CD4-positive, alpha-beta T cell treated with Interleukin-4 for 4 hours (primary cell): Measurements from ENCODE around the gene LMTK2.

ENCODE experiments used
- DNase-seq: peaks from one replicate; pipeline ENCODE4 v3.0.0-alpha.2; 2020

The LMTK2 gene

DNA sequence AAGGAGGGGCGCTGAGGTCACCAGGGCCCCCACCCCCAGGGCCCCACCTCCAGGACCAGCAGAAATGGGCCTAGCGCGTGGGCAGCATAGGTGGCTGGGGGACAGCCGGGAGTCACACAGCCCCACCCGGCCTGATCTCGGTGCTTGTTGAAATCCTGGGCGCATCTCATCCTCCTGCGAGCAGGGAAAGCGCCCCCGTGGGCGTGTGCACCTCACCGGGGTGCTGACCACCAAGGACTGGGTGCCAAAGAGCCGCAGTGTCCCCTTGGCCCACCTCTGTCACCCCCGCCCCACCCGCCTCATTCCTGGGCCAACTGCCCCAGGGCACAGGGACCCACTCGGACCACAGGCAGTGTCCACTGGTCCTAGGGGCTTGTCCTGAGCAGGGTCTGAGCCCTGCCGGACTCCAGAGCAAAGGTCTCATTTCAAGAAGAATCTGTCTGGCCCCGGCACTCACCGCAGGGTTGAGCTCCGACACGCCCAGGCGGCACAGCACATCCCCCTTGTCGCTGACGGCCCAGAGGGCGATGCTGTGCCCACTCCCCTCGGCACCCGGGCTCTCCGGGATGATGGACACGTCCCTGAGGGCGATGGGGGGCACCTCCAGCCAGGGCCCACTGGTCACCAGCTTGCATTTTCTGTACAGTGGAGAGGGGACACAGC, 116.0 kb downstream of the LMTK2 start:
- DNase-seq, result no peak

DNA sequence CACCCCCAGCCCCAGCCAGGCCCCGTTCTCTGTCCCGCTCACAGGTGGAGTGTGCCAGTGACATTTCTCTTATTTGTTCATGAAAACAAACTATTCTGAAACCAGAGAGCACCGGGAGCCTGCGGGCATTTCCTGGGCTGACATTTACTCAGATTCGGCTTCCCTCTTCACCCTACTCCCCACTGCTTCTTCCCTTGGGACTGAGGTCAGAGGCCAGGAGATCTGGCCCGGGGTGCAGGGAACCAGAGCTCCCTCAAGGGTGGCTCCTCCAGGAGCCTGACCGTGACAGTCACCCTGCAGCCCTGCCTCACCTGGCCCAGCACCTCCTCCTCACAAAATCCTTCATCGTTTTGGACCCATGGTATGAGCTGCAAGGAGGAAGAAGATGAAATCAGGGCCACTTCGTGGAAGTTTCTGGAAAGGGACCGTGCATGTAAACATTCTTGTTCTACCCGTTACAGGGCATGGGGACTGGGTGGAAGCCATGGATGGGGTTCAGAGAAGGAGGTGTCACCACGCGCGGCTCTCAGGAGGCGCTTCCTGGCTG, 116.8 kb downstream of the LMTK2 start:
- DNase-seq, result no peak

DNA sequence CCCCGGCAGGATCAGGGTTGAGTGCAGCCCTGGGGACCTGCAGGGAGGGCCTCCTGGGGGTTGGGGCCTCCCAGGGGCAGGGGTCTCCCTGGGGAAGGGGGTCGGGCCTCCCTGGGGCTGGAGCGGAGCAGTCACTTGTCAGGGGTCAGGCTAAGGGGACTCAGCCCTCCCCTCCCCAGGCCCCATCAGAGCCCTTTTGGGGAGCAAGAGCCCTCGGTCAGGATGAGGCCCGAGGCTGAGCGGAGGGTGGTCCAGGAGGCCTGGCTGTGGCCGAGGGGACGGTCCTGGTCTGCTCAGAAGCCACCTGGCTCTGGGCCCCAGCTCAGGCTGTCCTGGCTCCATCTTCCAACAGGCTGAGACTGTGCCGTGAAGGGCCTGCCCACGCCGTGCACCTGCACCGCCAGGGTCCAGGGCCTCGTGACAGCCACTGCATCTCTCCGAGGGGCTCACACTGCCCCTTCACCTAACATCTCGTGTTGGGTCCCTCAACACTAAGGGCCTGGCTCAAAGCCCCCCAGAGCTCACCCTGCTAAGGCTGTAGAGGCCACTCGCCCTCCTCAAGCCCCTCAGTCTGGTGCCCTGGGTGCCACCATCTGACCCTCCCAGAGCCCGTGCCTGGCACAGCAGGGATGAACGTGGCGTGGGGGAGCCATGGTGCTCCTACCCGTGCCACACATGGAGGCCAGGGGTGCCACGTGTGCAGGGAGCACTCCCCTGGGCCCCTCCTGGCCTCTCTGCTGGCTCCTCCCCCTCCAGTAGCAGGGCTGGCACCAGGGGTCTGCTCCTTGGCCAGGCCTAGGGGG, 117.4 kb downstream of the LMTK2 start:
- no peak for DNase-seq

DNA sequence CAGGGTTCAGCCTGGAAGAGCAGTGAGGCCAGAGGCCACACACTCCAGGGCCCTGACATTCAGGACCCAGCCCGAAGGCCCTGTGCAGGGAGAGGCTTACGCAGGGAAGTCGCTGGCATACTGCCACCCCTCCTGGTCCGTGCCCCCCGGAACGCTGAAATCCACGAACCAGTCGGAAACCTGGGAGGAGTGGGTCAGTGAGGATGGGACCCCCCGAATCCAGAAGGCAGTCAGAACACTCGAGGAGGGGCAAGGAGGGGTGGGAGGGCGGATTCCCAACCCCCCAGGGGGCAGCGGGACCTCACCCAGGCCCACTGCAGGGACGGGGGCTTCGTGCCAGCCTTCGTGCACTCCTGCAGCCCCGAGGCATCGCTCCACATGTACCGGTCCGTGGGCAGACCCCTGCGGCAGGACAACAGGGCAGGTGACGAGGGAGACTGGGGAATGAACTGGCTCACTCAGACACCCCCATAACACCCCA, 118.1 kb downstream of the LMTK2 start:
- DNase-seq, result no peak

DNA sequence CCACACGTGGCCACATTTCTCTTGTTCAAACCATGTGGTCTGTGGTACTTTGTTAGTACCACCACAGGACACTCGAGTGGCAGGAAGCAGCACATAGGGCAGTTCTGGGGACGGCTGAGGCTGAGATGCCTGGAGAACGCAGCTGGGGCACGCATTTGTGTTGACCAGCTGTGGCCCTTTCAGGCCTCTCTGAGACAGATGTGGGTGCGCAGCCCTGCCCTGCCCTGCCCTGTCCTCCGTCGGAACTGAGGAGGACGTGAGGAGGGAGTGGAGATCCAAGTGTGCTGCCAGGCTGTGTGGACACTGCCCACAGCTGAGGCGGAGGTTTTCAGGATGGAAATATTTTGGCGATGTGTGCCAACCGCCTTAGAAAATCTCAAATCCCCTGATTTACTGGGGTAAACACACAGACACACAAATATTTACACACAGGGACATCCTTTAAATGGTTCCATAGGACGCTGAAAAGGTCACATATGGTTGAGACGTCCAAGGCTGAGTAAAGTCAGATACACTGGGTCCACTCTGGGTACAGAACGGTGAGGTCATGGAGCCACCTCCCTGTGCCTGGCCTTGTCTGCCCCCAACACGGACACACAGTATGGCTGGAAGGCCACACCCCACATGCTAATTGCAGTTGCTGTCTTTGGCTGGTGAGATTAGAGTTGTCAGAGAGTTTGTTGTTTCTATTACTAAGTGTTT, 119.4 kb downstream of the LMTK2 start:
- DNase-seq, result no peak

DNA sequence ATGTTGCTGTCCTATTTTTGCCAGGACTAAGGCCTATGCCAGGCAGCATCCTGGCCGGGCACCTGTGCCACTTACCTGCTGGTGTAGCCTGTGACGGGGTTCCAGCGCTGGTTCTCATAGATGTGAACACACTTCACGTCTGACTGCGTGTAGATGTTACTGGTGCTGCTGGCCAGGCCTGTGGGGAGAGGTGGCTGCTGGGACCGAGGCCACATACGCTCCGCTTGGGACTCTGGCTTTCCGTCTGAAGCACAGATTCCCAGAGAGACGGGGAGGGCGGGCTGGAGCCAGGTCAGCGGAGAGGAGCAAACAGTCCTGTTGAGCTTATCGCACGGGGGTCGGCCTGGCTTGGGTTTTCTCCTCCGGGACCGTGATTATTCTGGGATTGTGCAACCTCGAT, 121.3 kb downstream of the LMTK2 start:
- DNase-seq, result no peak

DNA sequence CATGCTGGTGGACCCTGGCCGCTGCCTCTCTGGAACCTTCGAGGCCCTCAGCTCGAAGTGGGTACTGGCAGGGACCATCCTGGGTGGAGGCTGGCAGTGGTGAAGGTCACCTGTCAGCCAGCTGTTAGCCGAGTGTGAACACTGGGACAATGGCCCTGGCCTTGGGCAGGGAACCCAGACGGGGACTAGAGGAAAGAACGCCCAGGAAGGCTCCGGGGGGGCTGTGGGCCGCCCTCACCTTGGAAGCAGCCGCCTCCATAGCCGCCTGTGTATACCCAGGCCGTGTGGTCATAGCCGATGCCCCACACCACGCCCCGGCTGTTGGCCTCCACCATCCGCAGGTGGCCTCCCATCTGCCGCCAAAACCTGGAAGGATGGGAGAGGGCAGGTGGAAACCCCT, 122.1 kb downstream of the LMTK2 start:
- DNase-seq, result no peak

DNA sequence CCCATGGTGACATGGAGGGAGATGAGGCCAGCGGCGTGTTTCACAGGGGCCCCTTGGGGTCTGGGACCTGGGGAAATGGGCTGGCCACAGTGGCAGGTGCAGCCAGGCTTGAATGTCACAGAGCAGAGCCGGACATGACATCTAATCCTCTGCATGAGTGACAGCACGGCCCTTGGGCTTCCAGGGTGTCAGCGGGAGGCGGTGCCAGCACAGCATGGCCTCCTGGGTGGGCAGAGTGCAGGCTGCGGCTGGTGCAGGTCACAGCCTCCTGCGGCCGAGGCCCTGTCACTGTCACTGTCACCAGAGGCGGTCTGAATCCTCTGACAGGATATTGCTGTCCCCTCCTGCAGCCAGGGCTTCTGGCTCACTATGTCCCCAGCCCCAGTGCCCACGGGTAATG, 122.8 kb downstream of the LMTK2 start:
- no peak for DNase-seq

DNA sequence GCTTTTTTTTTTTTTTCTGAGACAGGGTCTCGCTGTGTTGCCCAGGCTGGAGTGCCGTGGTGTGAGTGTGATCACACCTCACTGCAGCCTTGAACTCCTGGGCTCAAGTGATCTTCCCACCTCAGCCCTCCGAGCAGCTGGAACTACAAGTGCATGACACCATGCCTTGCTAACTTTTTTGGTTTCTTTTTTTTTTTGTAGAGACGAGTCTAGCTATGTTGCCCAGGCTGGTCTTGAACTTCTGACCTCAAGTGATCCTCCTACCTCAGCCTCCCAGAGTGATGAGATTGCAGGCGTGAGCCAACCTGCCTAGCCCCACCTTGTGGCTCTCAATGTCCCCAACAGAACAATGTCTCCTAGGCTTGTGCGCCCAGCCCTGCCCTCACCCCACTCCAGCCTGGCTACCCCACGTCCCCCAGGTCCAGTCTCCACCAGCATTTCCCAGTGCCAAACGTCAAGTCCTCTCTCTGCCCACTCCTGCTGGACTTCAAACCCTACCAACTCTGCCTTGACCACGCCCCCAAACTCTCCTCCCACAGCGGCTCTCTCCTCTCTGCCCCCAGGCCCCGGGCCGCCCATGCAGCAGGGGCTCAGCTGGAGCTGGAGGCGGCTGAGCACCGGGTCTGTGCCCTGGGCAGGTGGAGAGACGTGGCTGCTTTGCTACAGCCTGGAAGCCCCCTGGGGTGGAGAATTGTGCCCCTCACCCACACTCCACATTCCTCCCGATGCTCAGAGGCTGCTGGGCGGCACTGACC, 123.5 kb downstream of the LMTK2 start:
- no peak for DNase-seq

DNA sequence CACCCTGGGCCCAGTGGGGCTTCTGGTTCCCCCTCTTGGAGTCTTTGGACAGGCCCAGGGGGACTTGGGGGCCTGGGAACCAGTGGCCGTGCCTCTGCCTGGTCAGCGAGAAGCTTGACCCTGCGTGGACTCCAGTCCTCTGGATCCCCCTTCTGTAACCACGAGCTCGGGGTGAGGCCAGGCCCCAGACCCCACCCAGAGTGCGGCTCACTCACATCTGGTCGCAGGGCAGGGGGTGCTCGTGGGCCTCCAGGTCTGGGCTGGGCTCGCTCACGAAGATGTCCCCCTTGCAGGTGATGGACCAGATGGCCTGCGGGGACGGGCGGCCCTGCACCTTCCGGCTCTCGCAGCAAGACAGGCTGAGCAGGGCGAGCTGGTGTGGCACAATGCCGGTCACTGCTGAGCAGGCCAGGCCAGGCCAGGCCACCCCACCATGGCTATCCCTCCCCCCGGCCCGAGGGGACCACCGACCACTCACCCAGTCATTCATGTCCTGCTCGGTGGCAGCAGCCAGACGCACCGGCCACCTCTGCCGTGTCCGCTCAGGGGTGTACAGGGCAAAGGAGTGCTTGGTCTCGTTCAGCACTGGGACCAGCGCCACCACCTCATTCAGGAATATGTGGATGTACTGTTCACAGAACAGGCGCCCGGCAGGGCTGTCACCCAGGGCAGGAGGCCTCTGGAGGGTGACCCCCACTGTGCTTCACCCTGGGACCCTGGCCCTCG, 124.2 kb downstream of the LMTK2 start:
- no peak for DNase-seq

DNA sequence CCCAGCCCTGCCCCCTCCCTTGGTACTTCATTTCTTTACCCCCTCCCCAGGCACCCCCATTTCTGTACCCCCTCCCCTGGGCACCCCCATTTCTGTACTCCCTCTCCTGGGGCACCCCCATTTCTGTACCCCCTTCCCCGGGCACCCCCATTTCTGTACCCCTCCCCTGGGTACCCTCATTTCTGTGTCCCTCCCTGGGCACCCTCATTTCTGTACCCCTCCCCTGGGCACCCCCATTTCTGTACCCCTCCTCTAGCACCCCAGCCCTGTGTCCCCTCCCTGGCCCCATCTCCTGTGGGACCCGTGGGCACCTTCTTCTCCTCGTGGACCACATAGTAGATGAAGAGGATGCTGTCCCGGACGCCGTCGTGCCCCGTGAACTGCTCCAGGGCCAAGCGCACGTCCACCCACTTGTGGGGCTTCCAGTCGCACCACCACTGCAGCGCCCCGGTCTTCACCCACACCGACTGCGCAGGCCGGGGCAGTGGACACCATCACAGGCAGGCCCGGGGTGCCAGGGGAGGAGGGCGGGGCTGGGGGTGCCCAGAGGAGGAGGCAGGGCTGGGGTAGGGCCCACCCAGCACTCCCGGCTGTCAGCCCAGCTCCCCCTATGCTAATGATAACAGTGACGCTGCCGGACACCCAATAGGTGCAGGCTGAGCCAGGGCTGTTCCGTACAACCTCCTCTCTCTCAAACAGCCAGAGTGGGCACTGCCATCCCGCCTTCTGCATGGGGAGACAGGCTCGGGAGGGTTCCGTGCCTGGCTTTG, 125.0 kb downstream of the LMTK2 start:
- no peak for DNase-seq

DNA sequence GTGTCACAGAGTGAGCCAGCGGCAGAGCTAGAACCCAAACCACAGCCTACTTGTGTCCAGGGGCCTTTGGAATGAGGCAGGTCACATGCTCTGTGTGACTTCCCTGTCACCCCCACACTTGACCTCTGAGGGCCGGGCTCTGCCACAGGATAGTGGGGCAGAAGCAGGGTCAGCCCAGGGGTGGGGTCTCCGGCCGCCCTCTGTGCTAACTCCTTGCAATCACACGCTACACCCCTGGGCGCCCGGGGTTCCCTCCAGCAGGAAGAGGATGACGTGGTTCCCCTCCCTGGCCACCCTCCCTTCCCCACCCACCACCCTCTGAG, 125.6 kb downstream of the LMTK2 start:
- no peak for DNase-seq

DNA sequence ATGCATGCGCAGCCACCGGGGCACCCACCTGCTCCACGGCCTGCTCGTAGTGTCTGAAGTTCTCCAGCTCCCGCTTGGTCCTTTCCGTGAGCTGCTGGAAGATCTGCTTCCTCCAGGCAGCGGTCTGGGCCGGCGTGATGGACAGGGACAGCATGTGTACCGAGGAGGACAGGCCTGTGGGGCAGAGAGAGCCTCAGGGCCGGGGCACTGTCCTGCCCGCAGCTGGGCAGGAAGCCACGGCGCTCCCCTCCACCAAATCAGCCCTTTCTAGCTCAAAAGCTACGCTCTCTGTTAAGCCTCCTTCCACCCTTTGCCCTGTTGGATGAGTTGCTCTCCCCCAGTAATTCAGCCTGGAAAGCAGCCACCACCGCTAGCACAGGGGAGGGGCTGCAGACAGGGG, 126.1 kb downstream of the LMTK2 start:
- DNase-seq, result no peak

DNA sequence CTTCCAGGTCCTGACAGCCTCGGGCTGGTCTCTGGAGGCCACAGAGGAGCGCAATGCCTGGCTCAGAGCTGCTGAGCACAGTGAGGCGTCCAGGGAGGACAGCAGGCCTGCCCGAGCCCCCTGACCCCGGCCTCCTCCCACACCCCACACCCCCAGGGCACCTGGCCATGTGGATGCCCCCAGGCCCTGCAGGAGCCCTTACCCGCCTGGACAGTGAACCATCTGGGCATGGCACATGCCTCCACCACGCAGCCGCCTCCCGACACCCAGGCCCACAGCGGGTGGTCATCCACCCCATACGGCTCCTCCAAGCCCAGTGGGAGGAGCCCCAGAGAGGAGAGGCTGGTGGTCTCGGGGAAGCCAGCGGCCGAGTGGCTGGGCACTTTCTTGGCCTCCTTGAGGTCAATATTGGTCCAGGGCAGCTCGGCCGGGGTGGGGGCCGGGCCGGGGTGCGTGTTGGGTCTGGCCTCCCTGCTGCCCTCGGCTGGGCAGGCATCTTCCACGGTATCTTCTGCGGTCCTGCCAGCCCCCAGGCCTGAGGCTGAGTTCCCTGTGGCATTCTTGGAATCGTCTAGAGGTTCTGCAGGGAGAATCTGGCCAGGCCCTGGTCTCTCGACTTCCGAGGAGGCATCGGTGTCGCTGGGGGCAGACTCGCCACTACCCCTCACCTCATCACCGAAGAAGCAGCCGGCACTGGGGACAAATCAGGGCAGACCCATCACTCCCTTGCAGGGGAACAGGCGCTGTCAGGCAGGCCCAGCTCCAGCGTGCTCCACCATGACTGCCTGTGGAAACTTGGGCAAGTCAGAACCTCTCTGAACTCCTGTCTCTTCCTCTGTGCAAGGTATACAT, 126.8 kb downstream of the LMTK2 start:
- DNase-seq, result no peak

DNA sequence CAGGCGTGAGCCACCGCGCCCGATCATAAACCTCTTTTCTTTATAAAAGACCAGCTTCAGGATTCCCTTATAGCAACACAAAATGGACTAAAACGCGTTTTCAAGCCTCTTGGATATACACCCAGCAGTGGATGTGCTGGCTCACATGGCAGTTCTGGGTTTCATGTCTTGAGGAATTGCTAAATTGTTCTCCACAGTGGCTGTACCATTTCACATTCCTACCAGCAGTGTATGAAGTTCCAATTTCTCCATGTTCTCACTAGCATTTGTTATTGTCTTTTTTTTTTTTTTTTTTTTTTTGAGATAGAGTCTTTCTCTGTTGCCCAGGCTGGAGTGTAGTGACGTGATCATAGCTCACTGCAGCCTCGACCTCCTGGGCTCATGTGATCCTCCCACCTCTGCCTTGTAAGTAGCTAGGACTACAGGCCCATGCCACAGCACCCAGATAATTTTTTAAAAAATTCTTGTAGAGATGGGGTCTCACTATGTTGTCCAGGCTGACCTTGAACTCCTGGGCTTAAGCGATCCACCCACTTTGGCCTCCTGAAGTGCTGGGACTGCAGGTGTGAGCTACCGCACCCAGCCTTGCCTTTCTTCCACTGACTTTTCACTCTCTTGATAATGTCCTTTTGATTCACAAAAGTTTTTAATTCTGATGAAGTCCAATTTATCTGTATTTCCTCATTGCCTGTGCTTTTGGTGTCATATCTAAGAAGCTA, 127.9 kb downstream of the LMTK2 start:
- DNase-seq, result no peak

DNA sequence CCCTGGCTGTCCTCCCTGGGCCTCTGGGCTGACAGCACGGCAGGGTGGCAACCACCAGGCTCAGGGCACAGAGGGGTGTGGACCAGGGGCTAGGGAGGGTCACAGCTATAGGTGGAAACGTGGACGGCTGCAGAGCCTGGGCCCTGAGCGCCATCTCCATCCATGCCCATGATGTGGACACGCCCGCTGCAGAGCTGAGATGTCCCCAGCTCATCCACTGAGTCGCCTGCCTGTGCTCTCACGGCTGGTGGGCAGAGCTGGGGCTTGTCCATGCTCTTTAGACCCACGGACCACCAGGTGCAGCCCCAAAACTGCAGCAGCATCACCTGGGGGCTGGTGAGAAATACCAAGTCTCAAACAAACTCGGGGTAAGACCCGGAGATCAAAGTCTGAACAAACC, 129.2 kb downstream of the LMTK2 start:
- no peak for DNase-seq

DNA sequence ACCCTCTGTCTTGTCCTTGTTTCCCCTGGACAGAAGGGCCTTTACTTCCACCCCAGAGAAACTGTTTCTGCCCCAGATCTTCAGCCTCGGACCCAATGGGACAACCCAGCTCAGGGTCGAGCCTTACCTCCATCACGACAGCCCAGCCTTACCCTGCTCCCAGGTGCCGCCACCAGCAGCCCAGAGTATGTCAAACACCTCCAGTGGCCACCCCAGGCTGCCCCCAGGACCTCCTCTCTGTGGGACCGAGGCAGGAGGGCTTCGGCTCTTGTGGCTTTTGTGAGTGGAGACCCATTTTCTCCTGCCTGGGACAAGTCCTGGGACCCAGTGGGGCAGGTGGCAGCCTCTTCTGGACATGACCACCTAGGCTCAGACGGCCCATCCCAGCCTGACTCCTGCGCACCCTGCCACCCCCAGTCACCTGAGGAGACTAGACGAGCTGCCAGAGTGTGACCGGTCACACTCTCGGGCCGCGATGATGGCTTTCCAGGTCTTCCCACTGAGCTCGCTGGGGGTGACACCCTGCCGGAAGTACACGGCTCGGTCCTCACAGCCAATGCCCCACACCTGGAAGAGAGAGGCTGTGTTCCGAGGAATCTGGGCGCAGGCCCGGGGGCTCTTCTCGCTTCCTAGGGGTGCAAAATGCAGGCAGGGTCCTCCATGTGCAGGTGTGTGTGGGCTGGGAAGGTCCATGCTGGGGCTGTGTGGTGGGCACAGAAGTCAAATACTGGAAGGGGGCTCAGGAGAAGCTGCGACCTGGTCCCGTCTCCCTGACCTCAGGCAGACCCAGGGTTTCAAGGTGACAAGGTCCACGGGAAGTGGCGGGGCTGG, 129.9 kb downstream of the LMTK2 start:
- DNase-seq, result no peak

DNA sequence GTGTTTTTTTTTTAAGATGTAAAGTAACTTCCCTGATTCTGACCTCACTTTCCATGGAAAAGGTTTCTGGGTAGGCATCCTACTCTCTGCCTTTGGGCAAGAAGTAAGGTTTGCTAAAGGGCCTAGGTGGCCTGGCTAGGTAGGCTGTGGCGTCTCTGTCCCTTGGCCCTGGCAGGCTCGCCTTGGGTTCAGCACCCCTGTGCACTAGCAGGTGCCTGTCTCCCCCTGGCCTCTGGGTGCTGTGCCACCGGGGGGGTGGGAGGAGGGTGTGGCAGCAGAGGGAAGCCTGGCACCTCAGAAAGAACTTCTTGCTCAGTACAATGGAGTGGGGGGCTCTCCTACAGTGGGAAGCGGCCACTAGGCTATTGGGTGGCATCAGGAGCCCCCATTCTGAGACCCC, 131.4 kb downstream of the LMTK2 start:
- no peak for DNase-seq

DNA sequence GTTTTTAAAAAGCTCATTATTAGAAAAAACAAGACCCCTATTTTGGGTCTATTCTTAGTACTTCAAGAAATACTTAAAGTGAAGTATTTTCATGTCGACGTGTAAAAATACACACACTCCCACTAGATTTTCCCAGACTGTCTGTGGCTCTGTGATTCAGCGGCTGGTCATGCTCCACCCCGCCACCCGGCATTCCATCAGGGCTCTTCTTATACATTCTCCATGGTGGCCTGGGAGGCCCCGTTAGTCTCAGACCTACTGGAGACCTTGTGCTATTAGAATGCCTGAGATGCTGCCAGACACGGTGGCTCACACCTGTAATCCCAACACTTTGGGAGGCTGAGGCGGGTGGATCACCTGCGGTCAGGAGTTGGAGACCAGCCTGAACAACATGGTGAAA, 132.3 kb downstream of the LMTK2 start:
- DNase-seq, result no peak
